Immature natural killer cell (primary cell): Measurements from ENCODE around the gene PPP2R2D. TPM values are rescaled to one million over a fixed set of nuclear protein-coding genes. Genes with fewer than 3 reads are reported as not detected.

Experiments
- DNase-seq, 3 donors: peaks; one replicate each; pipeline ENCODE4 v3.0.0; 2022; ENCODE audit warnings: mixed read lengths in 1 of 3
- H3K27ac Mint-ChIP-seq, 6 donors: one replicate each; pipeline ENCODE4 v1.8.0; 2020; ENCODE audit warnings: mixed read lengths in 6 of 6, mild to moderate bottlenecking in 5 of 6, inconsistent platforms in 4 of 6, moderate library complexity in 3 of 6
- H3K27me3 Mint-ChIP-seq, 3 donors: one replicate each; pipeline ENCODE4 v1.8.0; 2020 to 2021; ENCODE audit warnings: low read depth in 3 of 3, mild to moderate bottlenecking in 3 of 3, mixed read lengths in 3 of 3, moderate library complexity in 3 of 3, inconsistent platforms in 1 of 3
- H3K36me3 Mint-ChIP-seq, 3 donors: one replicate each; pipeline ENCODE4 v1.8.0; 2020; ENCODE audit warnings: mixed read lengths in 3 of 3, inconsistent platforms in 2 of 3, mild to moderate bottlenecking in 2 of 3
- H3K4me1 Mint-ChIP-seq, 2 donors: one replicate each; pipeline ENCODE4 v1.8.0; 2020; ENCODE audit warnings: inconsistent platforms in 2 of 2, mild to moderate bottlenecking in 2 of 2, mixed read lengths in 2 of 2, moderate library complexity in 1 of 2
- H3K4me3 Mint-ChIP-seq, 5 donors: one replicate each; pipeline ENCODE4 v1.8.0; 2020; ENCODE audit warnings: mild to moderate bottlenecking in 5 of 5, mixed read lengths in 5 of 5, inconsistent platforms in 3 of 5, moderate library complexity in 3 of 5
- H3K9me3 Mint-ChIP-seq, 6 donors: one replicate each; pipeline ENCODE4 v1.8.0; 2020; ENCODE audit warnings: mild to moderate bottlenecking in 6 of 6, mixed read lengths in 6 of 6, inconsistent platforms in 4 of 6, moderate library complexity in 3 of 6
- polyA plus RNA-seq, 3 donors: library from polyadenylated mRNA; unstranded; fragments of 300-500 nt; fragmentation: Illumina TruSeq; gene quantifications; one replicate each; pipeline ENCODE4 v1.2.3, GENCODE V29; 2021

Gene PPP2R2D
- polyA plus RNA-seq, 3 donors from 2014 or later = 24.7 to 33.4 (median 30.6) TPM

DNA sequence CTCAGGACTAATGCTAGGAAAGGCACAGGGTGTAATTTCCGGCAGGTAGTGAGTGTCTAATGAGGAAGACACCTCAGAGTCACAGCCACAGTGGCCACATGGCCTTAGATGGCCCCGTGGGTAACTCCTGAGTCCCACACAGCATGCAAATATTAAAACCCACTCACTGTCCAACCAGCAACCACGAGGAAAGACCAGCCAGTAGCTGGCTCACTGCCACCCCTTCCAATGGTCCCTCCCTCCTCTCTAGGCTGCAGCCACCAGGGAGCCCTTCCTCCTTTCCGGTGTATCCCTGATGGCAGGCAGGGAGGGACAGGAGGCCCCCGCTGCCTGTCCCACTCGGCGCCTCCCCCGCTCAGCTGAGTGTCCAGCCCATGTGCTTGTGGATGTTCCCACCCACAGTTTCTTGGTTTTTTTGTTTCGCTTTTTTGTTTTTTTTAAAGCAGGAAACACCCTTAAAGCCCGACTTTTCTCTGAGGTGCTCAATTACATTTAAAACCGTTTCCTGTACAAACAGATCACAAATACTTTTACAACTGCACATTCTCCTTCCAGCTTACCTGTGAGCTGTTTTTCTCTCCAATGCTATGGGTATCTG, 71.8 kb downstream of the PPP2R2D start:
- peak overlapping the region; percentile 26 to 84 (median 44) for H3K27ac Mint-ChIP-seq
- H3K36me3 Mint-ChIP-seq = peaks cover 9 to 17% (median 13%) of the 10 kb centered on the region in 3 donors
- H3K9me3 Mint-ChIP-seq = no peaks in the 10 kb centered on the region
- peaks cover 34 to 39% of the 10 kb centered on the region in 2 donors for H3K4me1 Mint-ChIP-seq
- peaks cover 4 to 7% (median 6%) of the 10 kb centered on the region in 3 donors for H3K27me3 Mint-ChIP-seq
- DNase-seq = peak; percentile 16 to 33 (median 27)
- H3K4me3 Mint-ChIP-seq = peak overlapping the region; percentile 47 to 70 (median 61)

- H3K27me3 Mint-ChIP-seq = peaks cover 4 to 7% (median 6%) of the 10 kb centered on the region in 3 donors
- H3K27ac Mint-ChIP-seq = peak overlapping the region in 5 of 6 donors; percentile 2 to 84 (median 43)
- H3K4me1 Mint-ChIP-seq = peaks cover 39 to 40% of the 10 kb centered on the region in 2 donors
- DNase-seq = no peak
- peaks cover 9 to 16% (median 12%) of the 10 kb centered on the region in 3 donors for H3K36me3 Mint-ChIP-seq
- peak overlapping the region; percentile 47 to 70 (median 61) for H3K4me3 Mint-ChIP-seq
- no peaks in the 10 kb centered on the region for H3K9me3 Mint-ChIP-seq
These were observed 72.5 kb downstream of the PPP2R2D start for GRCh38 chr10:131973160-131973951.

- Mint-ChIP-seq H3K27me3 (peaks cover 0 to 7% (median 6%) of the 10 kb centered on the region in 3 donors), H3K4me3 (peak overlapping the region in 4 of 5 donors; percentile 25 to 70 (median 44)), H3K4me1 (peaks cover 42 to 44% of the 10 kb centered on the region in 2 donors), H3K27ac (peak overlapping the region in 1 of 6 donors; percentile 61), H3K36me3 (peaks cover 5 to 11% (median 8%) of the 10 kb centered on the region in 3 donors), H3K9me3 (no peaks in the 10 kb centered on the region)
- no peak for DNase-seq
These were observed 73.4 kb downstream of the PPP2R2D start for GRCh38 chr10:131974034-131974817.

DNA sequence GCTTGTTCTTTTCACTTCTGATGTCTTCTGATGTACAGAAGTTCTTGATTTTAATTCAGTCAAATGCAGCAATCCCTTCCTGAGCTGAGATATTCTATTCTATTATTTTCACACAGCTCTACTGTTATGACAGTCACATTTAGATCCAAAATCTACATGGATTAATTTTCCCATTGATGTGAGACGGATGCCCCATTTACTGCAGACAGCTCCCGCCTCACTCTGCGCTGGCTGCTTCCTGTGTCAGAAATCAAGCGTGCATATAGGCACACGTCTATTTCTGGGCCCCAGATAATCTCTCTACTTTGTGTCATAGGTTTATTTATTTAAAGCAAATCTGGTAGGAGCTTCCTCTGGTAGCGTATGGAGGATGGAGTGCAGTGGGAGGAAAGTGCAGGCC, 74.2 kb downstream of the PPP2R2D start:
- H3K36me3 Mint-ChIP-seq = peaks cover 5 to 11% (median 6%) of the 10 kb centered on the region in 3 donors
- peaks cover 0 to 7% (median 6%) of the 10 kb centered on the region in 3 donors for H3K27me3 Mint-ChIP-seq
- peak overlapping the region in 1 of 6 donors; percentile 41 for H3K27ac Mint-ChIP-seq
- H3K9me3 Mint-ChIP-seq = no peaks in the 10 kb centered on the region
- peaks cover 47 to 52% of the 10 kb centered on the region in 2 donors for H3K4me1 Mint-ChIP-seq
- H3K4me3 Mint-ChIP-seq = no peak overlapping the region
- DNase-seq = no peak

- H3K9me3 Mint-ChIP-seq = no peaks in the 10 kb centered on the region
- H3K4me1 Mint-ChIP-seq = peaks cover 50 to 55% of the 10 kb centered on the region in 2 donors
- no peak for DNase-seq
- H3K27me3 Mint-ChIP-seq = peaks cover 0 to 7% (median 6%) of the 10 kb centered on the region in 3 donors
- H3K36me3 Mint-ChIP-seq = peaks cover 0 to 5% (median under 1%) of the 10 kb centered on the region in 3 donors
- H3K4me3 Mint-ChIP-seq = no peak overlapping the region
- H3K27ac Mint-ChIP-seq = no peak overlapping the region
These were observed 75.0 kb downstream of the PPP2R2D start for GRCh38 chr10:131975796-131976195.

DNA sequence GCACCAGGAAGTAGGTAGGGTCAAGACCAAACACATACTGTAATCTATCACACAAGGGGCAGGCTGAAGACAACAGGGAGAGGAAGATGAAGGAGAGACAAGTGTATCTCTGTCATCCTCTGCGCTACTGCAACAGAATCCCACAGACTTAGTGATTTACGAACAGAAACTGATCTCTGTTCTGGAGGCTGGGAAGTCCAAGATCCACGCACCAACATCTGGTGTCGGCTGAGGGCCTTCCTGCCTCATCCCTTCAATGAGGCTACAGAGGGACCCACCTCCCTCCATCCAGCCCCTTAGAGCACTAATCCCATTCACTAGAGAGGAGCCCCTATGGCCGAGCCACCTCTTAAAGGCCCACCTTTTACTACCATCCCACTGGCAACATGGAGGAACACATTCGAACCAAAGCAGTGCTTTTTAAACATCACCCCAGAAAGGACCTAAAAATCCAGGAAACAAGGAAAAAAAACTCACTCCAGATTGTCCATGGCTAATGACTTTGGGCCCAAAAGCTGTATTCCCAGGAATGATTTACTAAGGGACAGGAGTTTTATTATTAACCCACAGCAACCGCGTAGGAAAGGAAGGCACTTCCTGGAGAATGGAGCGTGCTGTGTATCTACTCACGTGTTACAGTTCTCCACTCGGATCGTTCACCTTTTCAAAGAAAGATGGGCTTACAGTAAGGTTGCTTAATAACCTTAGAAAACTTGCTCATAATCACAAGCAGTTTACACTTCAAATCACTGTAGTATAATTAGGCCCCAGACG, 76.7 kb downstream of the PPP2R2D start:
- no peaks in the 10 kb centered on the region for H3K36me3 Mint-ChIP-seq
- H3K27me3 Mint-ChIP-seq = peaks cover 5 to 14% (median 9%) of the 10 kb centered on the region in 3 donors
- no peak overlapping the region for H3K27ac Mint-ChIP-seq
- no peak for DNase-seq
- H3K9me3 Mint-ChIP-seq = no peaks in the 10 kb centered on the region
- H3K4me1 Mint-ChIP-seq = peaks cover 46 to 52% of the 10 kb centered on the region in 2 donors
- H3K4me3 Mint-ChIP-seq = no peak overlapping the region

DNA sequence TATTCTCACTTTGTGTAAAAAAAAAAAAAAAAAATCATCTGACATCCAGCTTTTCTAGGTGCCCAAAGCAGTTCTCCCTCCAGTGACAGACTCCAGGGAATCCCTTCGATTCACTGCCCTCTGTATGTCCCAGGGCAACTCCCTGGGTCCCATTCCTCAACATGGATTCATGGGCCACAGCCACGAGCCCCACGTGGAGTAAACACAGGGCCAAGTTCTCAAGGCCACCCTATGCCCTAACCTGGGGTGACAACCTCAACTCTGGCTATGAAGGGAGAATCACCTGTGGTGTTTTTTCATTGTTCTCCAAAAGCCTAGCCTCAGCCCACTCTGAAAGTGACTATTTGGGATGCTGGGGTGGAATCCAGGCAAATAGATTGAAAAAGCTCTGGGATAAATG, 77.6 kb downstream of the PPP2R2D start:
- H3K4me3 Mint-ChIP-seq = no peak overlapping the region
- H3K36me3 Mint-ChIP-seq = no peaks in the 10 kb centered on the region
- peak overlapping the region in 2 of 6 donors; percentile 57 to 60 for H3K27ac Mint-ChIP-seq
- no peaks in the 10 kb centered on the region for H3K9me3 Mint-ChIP-seq
- DNase-seq = no peak
- H3K27me3 Mint-ChIP-seq = peaks cover 6 to 16% (median 8%) of the 10 kb centered on the region in 3 donors
- peaks cover 43 to 44% of the 10 kb centered on the region in 2 donors for H3K4me1 Mint-ChIP-seq

GRCh38 chr10:131978851-131979250, 78.0 kb downstream of the PPP2R2D start:
- Mint-ChIP-seq H3K4me1 (peaks cover 39% of the 10 kb centered on the region in 2 donors), H3K36me3 (no peaks in the 10 kb centered on the region), H3K9me3 (no peaks in the 10 kb centered on the region), H3K4me3 (no peak overlapping the region), H3K27me3 (peaks cover 6 to 18% (median 8%) of the 10 kb centered on the region in 3 donors), H3K27ac (peak overlapping the region in 1 of 6 donors; percentile 41)
- no peak for DNase-seq

- Mint-ChIP-seq H3K27me3 (peaks cover 6 to 17% (median 8%) of the 10 kb centered on the region in 3 donors), H3K4me1 (peaks cover 34 to 35% of the 10 kb centered on the region in 2 donors), H3K9me3 (no peaks in the 10 kb centered on the region), H3K27ac (peak overlapping the region in 3 of 6 donors; percentile 9 to 57 (median 32)), H3K36me3 (no peaks in the 10 kb centered on the region), H3K4me3 (peak overlapping the region; percentile 8 to 57 (median 43))
- DNase-seq = no peak
These were observed 78.5 kb downstream of the PPP2R2D start for GRCh38 chr10:131979336-131979735.

DNA sequence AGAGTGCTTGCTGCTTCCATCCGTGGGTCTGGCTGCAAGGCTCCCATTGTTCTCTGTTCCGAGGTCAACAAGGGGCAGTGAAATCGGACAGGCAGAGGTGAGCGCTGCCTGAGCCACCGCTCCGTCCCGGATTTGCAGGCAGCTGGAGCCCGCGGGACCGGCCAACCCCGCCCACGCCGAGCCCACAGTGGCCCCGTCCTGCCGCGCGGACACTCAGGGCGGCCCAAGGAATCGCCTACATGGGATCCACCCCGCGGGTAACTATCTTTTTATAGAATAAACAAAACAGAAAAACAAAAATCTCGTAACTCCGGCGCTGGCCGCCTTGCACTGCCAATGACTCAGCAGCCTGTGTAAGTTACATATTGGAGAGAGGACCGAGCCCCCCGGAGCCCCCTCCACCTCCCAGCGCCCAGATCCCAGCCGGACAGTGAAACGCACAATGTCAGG, 79.0 kb downstream of the PPP2R2D start:
- no peak for DNase-seq
- Mint-ChIP-seq H3K9me3 (no peaks in the 10 kb centered on the region), H3K36me3 (no peaks in the 10 kb centered on the region), H3K27me3 (peaks cover 6 to 17% (median 12%) of the 10 kb centered on the region in 3 donors), H3K27ac (peak overlapping the region in 2 of 6 donors; percentile 32 to 57), H3K4me1 (peaks cover 30 to 33% of the 10 kb centered on the region in 2 donors), H3K4me3 (peak overlapping the region; percentile 27 to 58 (median 51))

DNA sequence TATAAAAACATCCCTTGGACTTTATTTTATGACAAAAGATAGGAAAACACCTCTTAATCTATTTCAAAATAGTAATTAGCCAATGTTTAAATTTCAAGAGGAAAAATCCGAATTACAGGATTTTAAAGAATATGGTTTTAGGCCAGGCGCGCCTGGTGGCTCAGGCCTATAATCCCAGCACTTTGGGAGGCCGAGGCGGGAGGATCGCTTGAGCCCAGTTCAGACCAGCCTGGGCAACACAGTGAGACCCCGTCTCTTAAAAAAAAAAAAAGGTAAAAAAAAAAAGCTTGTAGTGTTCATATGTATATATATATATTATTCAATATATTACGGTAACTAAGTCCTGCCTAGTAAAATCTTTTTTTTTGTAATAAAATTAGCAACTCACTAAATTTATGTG, 79.5 kb downstream of the PPP2R2D start:
- DNase-seq = no peak
- H3K27ac Mint-ChIP-seq = no peak overlapping the region
- peaks cover 6 to 17% (median 12%) of the 10 kb centered on the region in 3 donors for H3K27me3 Mint-ChIP-seq
- peak overlapping the region in 4 of 5 donors; percentile 46 to 80 (median 68) for H3K4me3 Mint-ChIP-seq
- H3K4me1 Mint-ChIP-seq = peaks cover 27 to 30% of the 10 kb centered on the region in 2 donors
- H3K9me3 Mint-ChIP-seq = no peaks in the 10 kb centered on the region
- no peaks in the 10 kb centered on the region for H3K36me3 Mint-ChIP-seq

- DNase-seq = no peak
- Mint-ChIP-seq H3K4me1 (peaks cover 26 to 27% of the 10 kb centered on the region in 2 donors), H3K27me3 (peaks cover 8 to 17% (median 13%) of the 10 kb centered on the region in 3 donors), H3K9me3 (no peaks in the 10 kb centered on the region), H3K4me3 (peak overlapping the region; percentile 69 to 82 (median 79)), H3K36me3 (no peaks in the 10 kb centered on the region), H3K27ac (peak overlapping the region in 3 of 6 donors; percentile 48 to 67 (median 53))
These were observed 80.1 kb downstream of the PPP2R2D start for GRCh38 chr10:131980761-131981428.
